Neural progenitor cell (in vitro differentiated cells): ENCODE results near the gene THNSL1.

ENCODE experiments used
- EZH2 ChIP-seq: fragments of 200-600 bp; sonication (generic); IDR thresholded peaks from 2 replicates; pipeline ENCODE4 v1.6.1; 2017; ENCODE audit warnings: antibody characterized with exemption, mild to moderate bottlenecking, moderate library complexity
- TF ChIP-seq, protein P1 (sequence below): fragments of 200-600 bp; sonication (generic); IDR thresholded peaks from 2 replicates; pipeline ENCODE4 v1.5.1; 2017; ENCODE audit warnings: antibody characterized with exemption, mild to moderate bottlenecking

DNA sequence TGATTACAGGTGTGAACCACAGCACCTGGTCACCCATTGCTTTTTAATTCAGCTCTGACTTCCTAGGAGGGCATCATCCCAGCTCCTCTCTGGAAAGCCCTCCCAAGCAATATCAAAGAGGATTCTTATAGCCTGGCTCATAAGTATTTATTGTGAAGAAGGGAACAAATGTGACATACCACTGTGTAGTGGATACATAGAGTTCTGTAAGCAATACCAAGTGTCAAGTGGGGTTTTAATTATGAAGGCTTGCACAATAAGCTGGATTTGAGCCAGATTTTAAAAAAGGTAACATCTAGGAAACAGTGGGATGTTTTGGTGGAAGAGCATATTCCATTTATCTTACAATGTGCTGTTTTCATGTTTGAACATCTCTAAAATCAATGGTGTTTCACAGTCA lies 45.0 kb upstream of the THNSL1 start:
- TF ChIP-seq, protein P1, sequence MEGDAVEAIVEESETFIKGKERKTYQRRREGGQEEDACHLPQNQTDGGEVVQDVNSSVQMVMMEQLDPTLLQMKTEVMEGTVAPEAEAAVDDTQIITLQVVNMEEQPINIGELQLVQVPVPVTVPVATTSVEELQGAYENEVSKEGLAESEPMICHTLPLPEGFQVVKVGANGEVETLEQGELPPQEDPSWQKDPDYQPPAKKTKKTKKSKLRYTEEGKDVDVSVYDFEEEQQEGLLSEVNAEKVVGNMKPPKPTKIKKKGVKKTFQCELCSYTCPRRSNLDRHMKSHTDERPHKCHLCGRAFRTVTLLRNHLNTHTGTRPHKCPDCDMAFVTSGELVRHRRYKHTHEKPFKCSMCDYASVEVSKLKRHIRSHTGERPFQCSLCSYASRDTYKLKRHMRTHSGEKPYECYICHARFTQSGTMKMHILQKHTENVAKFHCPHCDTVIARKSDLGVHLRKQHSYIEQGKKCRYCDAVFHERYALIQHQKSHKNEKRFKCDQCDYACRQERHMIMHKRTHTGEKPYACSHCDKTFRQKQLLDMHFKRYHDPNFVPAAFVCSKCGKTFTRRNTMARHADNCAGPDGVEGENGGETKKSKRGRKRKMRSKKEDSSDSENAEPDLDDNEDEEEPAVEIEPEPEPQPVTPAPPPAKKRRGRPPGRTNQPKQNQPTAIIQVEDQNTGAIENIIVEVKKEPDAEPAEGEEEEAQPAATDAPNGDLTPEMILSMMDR, result no peak
- no peak for TF ChIP-seq EZH2
